ENCODE measurements around the gene GLB1L. TPM values are rescaled to one million over a fixed set of nuclear protein-coding genes. Genes with fewer than 3 reads are reported as not detected.
"Not testable (repeated sequence)": the region's sequence is repeated elsewhere in the genome, so short reads cannot be mapped to it uniquely, and the experiment has no call there.

GLB1L gene
- total RNA-seq, 4 donors from 2014 or later, result 0.40 to 9.1 (median 3.8) TPM

DNA sequence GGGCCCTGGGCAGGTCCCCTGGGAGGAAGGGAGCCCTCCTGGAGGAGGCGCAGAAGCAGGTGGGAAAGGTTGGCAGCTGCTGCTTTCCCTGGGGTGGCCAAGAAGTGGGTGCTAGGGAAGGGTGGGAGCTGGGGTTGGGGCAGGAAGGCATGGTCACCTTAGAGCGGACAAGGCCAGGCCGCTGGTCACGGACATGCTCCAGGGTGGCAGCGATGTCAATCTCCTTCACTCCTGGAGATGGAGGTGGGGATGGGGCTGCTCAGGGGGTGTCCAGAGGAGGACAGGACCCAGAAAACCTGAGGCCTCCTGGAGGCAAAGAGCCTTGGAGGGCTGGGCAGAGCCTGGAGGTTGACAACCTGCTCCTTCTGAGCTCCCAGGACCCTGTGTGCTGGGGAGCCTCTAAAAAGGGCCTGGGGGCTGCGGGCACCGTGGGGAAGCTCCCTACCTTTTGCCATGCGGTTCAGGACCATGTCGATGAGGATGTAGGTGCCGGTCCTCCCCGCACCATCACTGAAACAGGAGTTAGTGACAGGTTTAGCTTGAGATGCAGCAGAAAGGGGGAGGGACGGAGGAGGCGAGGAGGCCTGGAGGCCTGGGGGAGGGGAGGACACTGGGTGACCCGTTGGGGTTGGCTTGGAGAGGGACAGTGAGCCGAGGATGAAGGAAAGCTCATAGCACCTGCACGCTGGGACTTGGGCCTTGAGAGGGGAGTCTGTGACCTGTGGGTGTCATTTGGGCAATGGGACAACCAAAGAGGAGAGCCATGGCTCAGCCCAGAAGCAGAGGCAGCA lies 45.3 kb upstream of the GLB1L start:
- peaks cover 0 to 24% (median 15%) of the 10 kb centered on the region in 4 donors for H3K4me1 ChIP-seq
- 81 to 100% methylated on average over 1 to 16 of the region's 16 CpGs for WGBS, 2 donors (ENCODE audit: low coverage in 1 of 2)
- H3K36me3 ChIP-seq, result no peaks in the 10 kb centered on the region
- TF ChIP-seq POLR2A (IDR thresholded peaks at IDR 0.05) (no peak), POLR2AphosphoS5 (IDR thresholded peaks at IDR 0.05) (no peak), EP300 (IDR thresholded peaks at IDR 0.05; ENCODE audit: low read depth) (no peak)
- TF ChIP-seq, protein P1, sequence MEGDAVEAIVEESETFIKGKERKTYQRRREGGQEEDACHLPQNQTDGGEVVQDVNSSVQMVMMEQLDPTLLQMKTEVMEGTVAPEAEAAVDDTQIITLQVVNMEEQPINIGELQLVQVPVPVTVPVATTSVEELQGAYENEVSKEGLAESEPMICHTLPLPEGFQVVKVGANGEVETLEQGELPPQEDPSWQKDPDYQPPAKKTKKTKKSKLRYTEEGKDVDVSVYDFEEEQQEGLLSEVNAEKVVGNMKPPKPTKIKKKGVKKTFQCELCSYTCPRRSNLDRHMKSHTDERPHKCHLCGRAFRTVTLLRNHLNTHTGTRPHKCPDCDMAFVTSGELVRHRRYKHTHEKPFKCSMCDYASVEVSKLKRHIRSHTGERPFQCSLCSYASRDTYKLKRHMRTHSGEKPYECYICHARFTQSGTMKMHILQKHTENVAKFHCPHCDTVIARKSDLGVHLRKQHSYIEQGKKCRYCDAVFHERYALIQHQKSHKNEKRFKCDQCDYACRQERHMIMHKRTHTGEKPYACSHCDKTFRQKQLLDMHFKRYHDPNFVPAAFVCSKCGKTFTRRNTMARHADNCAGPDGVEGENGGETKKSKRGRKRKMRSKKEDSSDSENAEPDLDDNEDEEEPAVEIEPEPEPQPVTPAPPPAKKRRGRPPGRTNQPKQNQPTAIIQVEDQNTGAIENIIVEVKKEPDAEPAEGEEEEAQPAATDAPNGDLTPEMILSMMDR (IDR thresholded peaks at IDR 0.05), result no peak
- no peaks in the 10 kb centered on the region for H3K27me3 ChIP-seq
- peak overlapping the region in 2 of 4 donors; percentile 50 to 59 for H3K27ac ChIP-seq
- no peak for DNase-seq
- no peak overlapping the region for H3K4me3 ChIP-seq
- H3K9me3 ChIP-seq, result no peaks in the 10 kb centered on the region
- intact Hi-C loops (cut with DNase I; ENCODE audit: low total_unique reads) (loop anchor here (5.0 to 10.0 kb wide), 2 partner anchors 66 to 128 kb away; partner anchors contain the start of genes ANKZF1, ATG9A and NHEJ1), in situ Hi-C loops (cut with MboI; ENCODE audit: low pct_ligation_motif_present in 1 of 4, low pct_unique_long_range_greater_than_20kb in 1 of 4, low sequenced_read_pairs in 3 of 4) (loop anchor here (10.0 to 25.0 kb wide), 3 partner anchors 116 to 236 kb away; partner anchors contain the start of genes SLC23A3 (in 3 of the 4), CNPPD1 (in 2 of the 4), RETREG2 (in 2 of the 4) and NHEJ1 (in 1 of the 4))

- TF ChIP-seq POLR2A (IDR thresholded peaks at IDR 0.05) (no peak), POLR2AphosphoS5 (IDR thresholded peaks at IDR 0.05) (peak in 1 of 3 donors; percentile 17)
- H3K36me3 ChIP-seq, result no peaks in the 10 kb centered on the region
- in situ Hi-C loops (cut with MboI; ENCODE audit: low pct_ligation_motif_present in 1 of 4, low pct_unique_long_range_greater_than_20kb in 1 of 4, low sequenced_read_pairs in 3 of 4) (loop anchor here (10.0 to 25.0 kb wide), 3 partner anchors 115 to 235 kb away; partner anchors contain the start of genes SLC23A3 (in 3 of the 4), CNPPD1 (in 2 of the 4), RETREG2 (in 2 of the 4) and NHEJ1 (in 1 of the 4)), intact Hi-C loops (cut with DNase I; ENCODE audit: low total_unique reads) (loop anchor here (5.0 to 10.0 kb wide), 2 partner anchors 65 to 127 kb away; partner anchors contain the start of genes ANKZF1, ATG9A and NHEJ1)
- H3K4me1 ChIP-seq, result peaks cover 0 to 18% (median 11%) of the 10 kb centered on the region in 4 donors
- WGBS, 2 donors (ENCODE audit: low coverage in 1 of 2), result 52% methylated on average over 16 of the region's 16 CpGs; no CpG with 5 or more reads in 1 of the 2 donors
- H3K9me3 ChIP-seq, result no peaks in the 10 kb centered on the region
- DNase-seq, result peak; percentile 41
- no peak overlapping the region for H3K4me3 ChIP-seq
- peak overlapping the region; percentile 38 to 59 (median 48) for H3K27ac ChIP-seq
- H3K27me3 ChIP-seq, result no peaks in the 10 kb centered on the region
Observed at GRCh38 chr2:219289537-219290361, 44.5 kb upstream of the GLB1L start.

DNA sequence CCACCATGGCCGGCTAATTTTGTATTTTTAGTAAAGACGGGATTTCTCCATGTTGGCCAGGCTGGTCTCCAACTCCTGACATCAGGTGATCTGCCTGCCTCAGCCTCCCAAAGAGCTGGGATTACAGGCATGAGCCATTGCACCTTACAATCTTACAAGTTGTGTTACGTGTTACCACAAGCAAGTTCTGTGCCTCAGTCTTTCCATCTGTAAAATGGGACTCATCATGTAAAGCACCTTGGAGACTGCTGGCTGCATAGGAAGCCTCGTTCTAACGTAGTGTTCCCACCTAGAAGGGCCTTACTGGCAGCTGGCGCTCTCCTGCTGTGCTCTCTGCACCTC lies 43.9 kb upstream of the GLB1L start:
- H3K36me3 ChIP-seq, result no peaks in the 10 kb centered on the region
- in situ Hi-C loops (cut with MboI; ENCODE audit: low pct_ligation_motif_present in 1 of 4, low pct_unique_long_range_greater_than_20kb in 1 of 4, low sequenced_read_pairs in 3 of 4), result loop anchor here in 1 of 4 donors (25.0 kb wide), 1 partner anchor 127 kb away; the partner anchor contains the start of genes NHEJ1 and SLC23A3
- H3K9me3 ChIP-seq, result no peaks in the 10 kb centered on the region
- TF ChIP-seq, protein P1 (IDR thresholded peaks at IDR 0.05), result no peak
- TF ChIP-seq EP300 (IDR thresholded peaks at IDR 0.05; ENCODE audit: low read depth), result no peak
- TF ChIP-seq POLR2AphosphoS5 (IDR thresholded peaks at IDR 0.05), result no peak
- TF ChIP-seq POLR2A (IDR thresholded peaks at IDR 0.05), result no peak
- 74 to 80% methylated on average over 3 to 6 of the region's 6 CpGs for WGBS, 2 donors (ENCODE audit: low coverage in 1 of 2)
- no peak for DNase-seq
- H3K4me1 ChIP-seq, result peaks cover 0 to 13% (median 6%) of the 10 kb centered on the region in 4 donors
- no peaks in the 10 kb centered on the region for H3K27me3 ChIP-seq
- intact Hi-C loops (cut with DNase I; ENCODE audit: low total_unique reads), result no loop called here
- peak overlapping the region in 3 of 4 donors; percentile 46 to 59 (median 50) for H3K27ac ChIP-seq
- no peak overlapping the region for H3K4me3 ChIP-seq

- no peak overlapping the region for H3K4me3 ChIP-seq
- TF ChIP-seq EP300 (IDR thresholded peaks at IDR 0.05; ENCODE audit: low read depth) (no peak), POLR2AphosphoS5 (IDR thresholded peaks at IDR 0.05) (no peak), POLR2A (IDR thresholded peaks at IDR 0.05) (no peak)
- TF ChIP-seq, protein P1 (IDR thresholded peaks at IDR 0.05), result no peak
Observed at GRCh38 chr2:219287580-219288265, 42.5 kb upstream of the GLB1L start.

GRCh38 chr2:219287116-219287440 lies 41.8 kb upstream of the GLB1L start:
- H3K4me1 ChIP-seq; intact Hi-C loops (cut with DNase I; ENCODE audit: low total_unique reads); H3K4me3 ChIP-seq; H3K9me3 ChIP-seq; DNase-seq; H3K36me3 ChIP-seq; H3K27me3 ChIP-seq: not testable (repeated sequence)
- WGBS, 2 donors (ENCODE audit: low coverage in 1 of 2), result 94% methylated on average over 6 of the region's 6 CpGs; no CpG with 5 or more reads in 1 of the 2 donors
- peak overlapping the region in 1 of 4 donors; percentile 17 for H3K27ac ChIP-seq
- in situ Hi-C loops (cut with MboI; ENCODE audit: low pct_ligation_motif_present in 1 of 4, low pct_unique_long_range_greater_than_20kb in 1 of 4, low sequenced_read_pairs in 3 of 4), result loop anchor here in 1 of 4 donors (25.0 kb wide), 1 partner anchor 125 kb away; the partner anchor contains the start of genes NHEJ1 and SLC23A3

More at GRCh38 chr2:219287580-219288265, 42.5 kb upstream of the GLB1L start:
- Histone ChIP-seq H3K4me1 (peaks cover 0 to 9% (median 5%) of the 10 kb centered on the region in 4 donors), H3K27me3 (no peaks in the 10 kb centered on the region), H3K36me3 (no peaks in the 10 kb centered on the region), H3K9me3 (no peaks in the 10 kb centered on the region), H3K27ac (no peak overlapping the region)
- intact Hi-C loops (cut with DNase I; ENCODE audit: low total_unique reads) (no loop called here), in situ Hi-C loops (cut with MboI; ENCODE audit: low pct_ligation_motif_present in 1 of 4, low pct_unique_long_range_greater_than_20kb in 1 of 4, low sequenced_read_pairs in 3 of 4) (loop anchor here in 1 of 4 donors (25.0 kb wide), 1 partner anchor 125 kb away; the partner anchor contains the start of genes NHEJ1 and SLC23A3)
- WGBS, 2 donors (ENCODE audit: low coverage in 1 of 2), result 71 to 87% methylated on average over 2 to 10 of the region's 10 CpGs
- DNase-seq, result no peak

Measured in transverse colon (tissue), 4 donors.